Measurements from ENCODE around the gene LY6G5B.

DNA sequence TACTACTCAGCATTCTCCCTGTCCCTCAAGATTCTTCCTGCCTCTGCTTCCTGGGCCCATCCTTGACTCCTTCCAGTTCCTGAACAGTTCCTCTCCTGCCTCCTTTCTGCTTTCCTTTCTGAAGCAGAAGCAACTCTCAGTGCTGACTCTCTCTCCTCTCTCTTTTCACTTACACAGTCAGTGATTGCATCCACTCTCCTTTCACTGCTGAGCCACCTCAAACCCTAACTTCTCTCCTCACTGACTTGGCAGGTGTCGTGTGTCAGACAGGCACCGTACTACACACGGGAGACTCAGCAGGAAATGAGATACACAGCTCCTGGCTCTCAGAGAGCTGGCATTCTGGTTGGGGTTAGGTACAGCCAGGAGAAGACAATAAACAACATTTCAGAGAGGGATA lies 27.8 kb downstream of the LY6G5B start:
- no peak for TF ChIP-seq EZH2 (IDR thresholded peaks at IDR 0.05; ENCODE audit: borderline replicate concordance, insufficient read depth, low read depth, low read length, poor library complexity, severe bottlenecking)
- TF ChIP-seq, protein P1, sequence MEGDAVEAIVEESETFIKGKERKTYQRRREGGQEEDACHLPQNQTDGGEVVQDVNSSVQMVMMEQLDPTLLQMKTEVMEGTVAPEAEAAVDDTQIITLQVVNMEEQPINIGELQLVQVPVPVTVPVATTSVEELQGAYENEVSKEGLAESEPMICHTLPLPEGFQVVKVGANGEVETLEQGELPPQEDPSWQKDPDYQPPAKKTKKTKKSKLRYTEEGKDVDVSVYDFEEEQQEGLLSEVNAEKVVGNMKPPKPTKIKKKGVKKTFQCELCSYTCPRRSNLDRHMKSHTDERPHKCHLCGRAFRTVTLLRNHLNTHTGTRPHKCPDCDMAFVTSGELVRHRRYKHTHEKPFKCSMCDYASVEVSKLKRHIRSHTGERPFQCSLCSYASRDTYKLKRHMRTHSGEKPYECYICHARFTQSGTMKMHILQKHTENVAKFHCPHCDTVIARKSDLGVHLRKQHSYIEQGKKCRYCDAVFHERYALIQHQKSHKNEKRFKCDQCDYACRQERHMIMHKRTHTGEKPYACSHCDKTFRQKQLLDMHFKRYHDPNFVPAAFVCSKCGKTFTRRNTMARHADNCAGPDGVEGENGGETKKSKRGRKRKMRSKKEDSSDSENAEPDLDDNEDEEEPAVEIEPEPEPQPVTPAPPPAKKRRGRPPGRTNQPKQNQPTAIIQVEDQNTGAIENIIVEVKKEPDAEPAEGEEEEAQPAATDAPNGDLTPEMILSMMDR (IDR thresholded peaks at IDR 0.05): no peak
